Esophagus (tissue), 2 donors: ENCODE data around the gene FBXW8. TPM values are rescaled to one million over a fixed set of nuclear protein-coding genes. Genes with fewer than 3 reads are reported as not detected.

ENCODE experiments used
- H3K27ac ChIP-seq, 2 donors: one replicate each; pipeline ENCODE4 v1.5.1; 2013; ENCODE audit warnings: low read depth in 2 of 2, mild to moderate bottlenecking in 2 of 2, inconsistent platforms in 1 of 2, low read length in 1 of 2, moderate library complexity in 1 of 2
- H3K27me3 ChIP-seq, 2 donors: one replicate each; pipeline ENCODE4 v1.6.1; 2013; ENCODE audit warnings: low read length in 2 of 2, control low read depth in 1 of 2, mild to moderate bottlenecking in 1 of 2; ENCODE audit not compliant: insufficient read depth in 2 of 2, control insufficient read depth in 1 of 2
- H3K36me3 ChIP-seq, 2 donors: one replicate each; pipeline ENCODE4 v1.6.1; 2013; ENCODE audit warnings: low read length in 1 of 2; ENCODE audit not compliant: control insufficient read depth in 2 of 2, insufficient read depth in 2 of 2
- H3K4me1 ChIP-seq, 2 donors: one replicate each; pipeline ENCODE4 v1.6.1; 2013; ENCODE audit warnings: low read length in 1 of 2; ENCODE audit not compliant: control insufficient read depth in 2 of 2, insufficient read depth in 2 of 2
- H3K4me3 ChIP-seq, 2 donors: one replicate each; pipeline ENCODE4 v1.5.1; 2013; ENCODE audit warnings: low read length in 2 of 2, mild to moderate bottlenecking in 2 of 2, low read depth in 1 of 2, moderate library complexity in 1 of 2
- H3K9me3 ChIP-seq, 2 donors: one replicate each; pipeline ENCODE4 v1.6.1; 2013; ENCODE audit warnings: mild to moderate bottlenecking in 2 of 2, low read depth in 1 of 2, low read length in 1 of 2, moderate library complexity in 1 of 2; ENCODE audit not compliant: control insufficient read depth in 2 of 2, insufficient read depth in 1 of 2
- WGBS, 2 donors: extraction: QIAGEN DNeasy Blood & Tissue Kit; methylation state at CpG; one replicate each; pipeline ENCODE4 v1.1.7; 2013; 5-methylcytosine and 5-hydroxymethylcytosine counted together
- polyA plus RNA-seq, 2 donors: library from polyadenylated mRNA; stranded (reverse); fragments of 200-250 nt; gene quantifications; one replicate each; pipeline ENCODE4 v1.2.3, GENCODE V29; 2013
- donor health status: healthy with polysubstance abuse.
- donor health status: Bipolar disorder and iron deficiency.

The FBXW8 gene
- polyA plus RNA-seq, 2 donors: 2.7 to 3.7 TPM

GRCh38 chr12:117025481-117026151 lies 114.9 kb downstream of the FBXW8 start:
- H3K9me3 ChIP-seq: no peaks in the 10 kb centered on the region
- 30 to 34% methylated on average over 14 of the region's 14 CpGs for WGBS, 2 donors
- no peak overlapping the region for H3K4me3 ChIP-seq
- H3K4me1 ChIP-seq: no peaks in the 10 kb centered on the region
- no peaks in the 10 kb centered on the region for H3K27me3 ChIP-seq
- H3K27ac ChIP-seq: no peak overlapping the region
- peaks cover 21 to 34% of the 10 kb centered on the region in 2 donors for H3K36me3 ChIP-seq

GRCh38 chr12:117026343-117026742 lies 115.6 kb downstream of the FBXW8 start:
- Histone ChIP-seq H3K36me3 (peaks cover 21 to 34% of the 10 kb centered on the region in 2 donors), H3K4me3 (no peak overlapping the region), H3K9me3 (no peaks in the 10 kb centered on the region), H3K27ac (no peak overlapping the region), H3K27me3 (no peaks in the 10 kb centered on the region), H3K4me1 (no peaks in the 10 kb centered on the region)
- 83 to 85% methylated on average over 4 of the region's 4 CpGs for WGBS, 2 donors

DNA sequence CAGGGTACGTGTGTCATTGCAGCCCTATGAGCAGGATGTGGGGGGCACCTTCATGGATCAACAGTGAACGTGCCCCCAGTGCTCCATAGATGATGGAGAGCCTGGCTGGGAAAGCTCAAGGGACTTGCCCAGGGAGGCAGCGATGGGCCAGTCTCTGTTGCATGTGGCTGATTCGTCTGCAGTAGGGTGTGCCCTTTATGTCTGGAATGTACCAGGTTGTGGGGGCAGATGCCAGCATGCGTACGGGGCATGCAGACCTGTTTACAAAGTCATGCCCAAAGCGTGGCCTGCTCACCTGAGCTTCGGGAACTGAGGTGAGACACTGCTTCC lies 116.1 kb downstream of the FBXW8 start:
- Histone ChIP-seq H3K27ac (no peak overlapping the region), H3K9me3 (no peaks in the 10 kb centered on the region), H3K4me3 (no peak overlapping the region), H3K4me1 (no peaks in the 10 kb centered on the region), H3K36me3 (peaks cover 21 to 34% of the 10 kb centered on the region in 2 donors), H3K27me3 (no peaks in the 10 kb centered on the region)
- 78 to 87% methylated on average over 8 of the region's 8 CpGs for WGBS, 2 donors

- Histone ChIP-seq H3K27me3 (no peaks in the 10 kb centered on the region), H3K4me1 (no peaks in the 10 kb centered on the region), H3K27ac (no peak overlapping the region), H3K9me3 (no peaks in the 10 kb centered on the region), H3K4me3 (no peak overlapping the region), H3K36me3 (peaks cover 21 to 34% of the 10 kb centered on the region in 2 donors)
- 94 to 95% methylated on average over 38 of the region's 38 CpGs for WGBS, 2 donors
Observed at GRCh38 chr12:117027251-117028086, 116.7 kb downstream of the FBXW8 start.

- no peaks in the 10 kb centered on the region for H3K9me3 ChIP-seq
- peaks cover 3 to 4% of the 10 kb centered on the region in 2 donors for H3K4me1 ChIP-seq
- peaks cover 21 to 34% of the 10 kb centered on the region in 2 donors for H3K36me3 ChIP-seq
- 68 to 75% methylated on average over 14 of the region's 14 CpGs for WGBS, 2 donors
- H3K27ac ChIP-seq: no peak overlapping the region
- no peaks in the 10 kb centered on the region for H3K27me3 ChIP-seq
- H3K4me3 ChIP-seq: no peak overlapping the region
Observed at GRCh38 chr12:117028254-117028653, 117.5 kb downstream of the FBXW8 start.

- H3K27ac ChIP-seq: no peak overlapping the region
- no peaks in the 10 kb centered on the region for H3K9me3 ChIP-seq
- peaks cover 0 to 6% of the 10 kb centered on the region in 2 donors for H3K27me3 ChIP-seq
- WGBS, 2 donors: 76 to 89% methylated on average over 19 of the region's 19 CpGs
- peaks cover 12 to 21% of the 10 kb centered on the region in 2 donors for H3K36me3 ChIP-seq
- no peak overlapping the region for H3K4me3 ChIP-seq
- H3K4me1 ChIP-seq: peaks cover 5 to 10% of the 10 kb centered on the region in 2 donors
Observed at GRCh38 chr12:117030187-117030900, 119.6 kb downstream of the FBXW8 start.

GRCh38 chr12:117031843-117032592 lies 121.3 kb downstream of the FBXW8 start:
- Histone ChIP-seq H3K27me3 (peaks cover 0 to 7% of the 10 kb centered on the region in 2 donors), H3K27ac (no peak overlapping the region), H3K4me3 (no peak overlapping the region), H3K36me3 (peaks cover 9 to 15% of the 10 kb centered on the region in 2 donors), H3K4me1 (peaks cover 5 to 10% of the 10 kb centered on the region in 2 donors), H3K9me3 (no peaks in the 10 kb centered on the region)
- 79 to 87% methylated on average over 17 of the region's 17 CpGs for WGBS, 2 donors

GRCh38 chr12:117032593-117033381 lies 122.0 kb downstream of the FBXW8 start:
- 36 to 48% methylated on average over 34 of the region's 34 CpGs for WGBS, 2 donors
- Histone ChIP-seq H3K27me3 (peaks cover 0 to 7% of the 10 kb centered on the region in 2 donors), H3K27ac (no peak overlapping the region)

More at GRCh38 chr12:117032593-117033381, 122.0 kb downstream of the FBXW8 start:
- Histone ChIP-seq H3K9me3 (no peaks in the 10 kb centered on the region), H3K4me3 (no peak overlapping the region), H3K4me1 (peaks cover 5 to 10% of the 10 kb centered on the region in 2 donors), H3K36me3 (peaks cover 7 to 8% of the 10 kb centered on the region in 2 donors)
